GM12892 (cell line): ENCODE measurements around the gene FAM193A.

Experiments
- POLR2AphosphoS5 ChIP-seq: IDR thresholded peaks from 2 replicates; pipeline ENCODE4 v1.6.1; 2011; ENCODE audit warnings: low read depth, low read length, control low read depth
- TAF1 ChIP-seq: IDR thresholded peaks from 2 replicates; pipeline ENCODE4 v1.6.1; 2011; ENCODE audit warnings: low read depth, mild to moderate bottlenecking, control low read depth, low read length, borderline replicate concordance

GRCh38 chr4:2516635-2517034, 19.8 kb upstream of the FAM193A start:
- TF ChIP-seq TAF1 (no peak), POLR2AphosphoS5 (no peak)
